GM21515 (cell line): ENCODE results near the gene FOCAD.

Source experiments
- ATAC-seq: cut with Tn5 transposase; IDR thresholded peaks from one replicate; pipeline ENCODE4 v1.9.1; 2021; ENCODE audit not compliant: unreplicated experiment

The FOCAD gene

DNA sequence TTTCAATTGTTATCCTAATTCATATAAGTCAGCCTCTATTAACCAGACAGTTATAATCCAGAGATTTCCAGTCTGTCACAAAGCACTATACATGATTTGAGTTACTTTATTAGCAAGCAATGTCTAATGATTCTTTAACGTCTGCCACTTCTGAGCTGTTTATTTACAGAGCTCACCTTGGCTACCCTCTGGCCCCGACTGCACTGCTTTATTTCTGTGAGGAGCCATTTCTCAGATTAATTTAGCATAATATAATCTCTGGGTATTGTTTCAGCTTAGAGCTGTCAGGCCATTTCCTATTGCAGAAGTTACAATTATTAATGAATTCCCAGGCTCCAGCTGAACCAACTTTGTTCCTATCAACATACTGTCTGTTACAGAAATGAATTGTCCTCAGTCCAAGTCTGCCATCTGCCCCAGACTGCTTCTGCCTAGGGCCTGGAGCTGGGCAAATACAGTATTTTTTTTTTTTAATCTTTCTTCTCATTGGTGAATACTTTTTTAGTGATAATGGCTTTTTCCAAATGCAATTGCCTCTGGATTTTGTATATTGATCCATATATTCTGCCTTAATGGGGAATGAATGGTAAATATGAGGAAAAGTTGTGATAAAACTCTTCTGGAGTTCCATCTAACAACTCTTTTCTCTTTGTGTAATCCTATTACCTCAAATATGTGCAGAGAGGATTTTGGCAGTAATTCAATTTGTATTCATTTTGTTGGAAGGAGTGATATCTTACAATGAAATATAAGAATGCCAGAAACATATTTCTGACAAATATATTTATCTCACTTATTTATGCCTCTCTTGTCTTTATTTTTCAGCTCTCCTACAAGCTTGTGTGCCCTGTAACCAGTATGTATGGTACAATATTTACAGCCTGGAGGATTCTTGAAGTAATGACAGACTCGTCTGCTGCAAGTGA lies 104.7 kb downstream of the FOCAD start:
- no peak for ATAC-seq

DNA sequence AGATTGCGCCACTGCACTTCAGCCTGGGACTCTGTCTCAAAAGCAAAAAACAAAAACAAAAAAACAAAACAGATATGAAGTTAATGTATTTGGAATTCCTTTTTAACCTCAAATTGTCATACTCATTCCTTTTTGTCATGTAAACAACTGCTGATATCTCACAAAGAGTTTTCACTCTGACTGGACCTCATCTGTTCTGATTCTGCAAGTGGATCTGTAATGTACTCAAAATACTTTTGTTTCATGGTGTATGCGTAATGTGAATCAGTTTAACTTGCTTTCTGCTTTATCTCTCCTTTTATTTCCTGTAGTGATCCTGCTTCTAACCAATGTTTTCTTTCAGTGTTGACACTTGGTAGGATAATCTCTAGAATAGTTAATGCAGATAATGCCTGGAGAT lies 106.7 kb downstream of the FOCAD start:
- ATAC-seq = no peak

DNA sequence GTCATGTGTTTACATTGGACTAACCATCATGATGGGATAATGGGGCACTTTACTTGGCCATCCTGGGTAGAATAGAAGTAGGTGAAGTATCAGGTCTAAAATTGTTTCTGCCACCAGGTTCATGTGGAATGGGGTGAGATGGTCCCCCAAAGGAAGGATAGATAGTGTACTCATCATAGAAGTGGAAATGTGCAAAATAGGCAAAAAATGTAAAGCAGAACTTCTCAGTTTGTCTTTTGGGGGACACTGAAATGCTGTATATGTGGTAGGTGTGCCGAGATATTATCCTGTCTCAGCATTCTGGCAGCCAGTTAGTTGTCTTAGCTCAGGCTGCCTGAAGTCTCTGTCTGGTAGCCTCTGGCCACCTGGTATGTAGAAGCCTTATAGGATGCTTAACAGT lies 107.6 kb downstream of the FOCAD start:
- ATAC-seq = no peak

DNA sequence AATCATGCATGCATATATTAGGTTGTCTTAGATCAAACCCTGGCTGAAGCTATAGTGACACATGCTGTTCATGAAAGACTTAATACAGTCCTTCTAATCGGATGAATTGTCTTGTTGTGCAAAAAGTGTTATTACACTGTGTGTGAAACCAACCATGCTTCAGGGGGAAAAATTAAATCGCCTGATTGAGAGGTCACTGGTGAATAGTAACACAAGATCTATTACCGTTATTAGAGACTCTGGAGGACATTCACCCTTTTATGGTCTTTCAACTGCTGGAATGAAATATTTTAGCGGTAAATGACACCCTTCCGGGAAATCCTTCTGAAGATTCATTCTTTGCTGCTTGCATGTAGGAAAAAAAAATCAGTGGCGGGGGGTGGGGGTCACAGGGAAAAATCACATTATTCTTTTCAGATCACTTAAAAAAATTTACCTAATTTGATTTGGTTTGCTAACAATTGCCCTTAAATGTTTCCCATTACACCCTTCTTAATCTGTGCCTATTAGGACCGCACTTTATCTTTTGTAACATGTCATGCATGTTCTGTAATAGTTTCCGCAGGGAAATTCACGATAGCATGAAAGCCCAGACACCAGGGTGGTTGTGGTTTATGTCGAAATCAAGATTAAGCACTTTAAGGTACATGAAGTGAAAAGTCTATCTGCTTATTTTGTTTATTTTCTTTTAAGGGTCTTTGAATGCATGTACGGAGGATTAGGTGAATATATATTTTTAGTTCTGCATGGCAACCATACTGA lies 120.6 kb downstream of the FOCAD start:
- ATAC-seq = no peak

DNA sequence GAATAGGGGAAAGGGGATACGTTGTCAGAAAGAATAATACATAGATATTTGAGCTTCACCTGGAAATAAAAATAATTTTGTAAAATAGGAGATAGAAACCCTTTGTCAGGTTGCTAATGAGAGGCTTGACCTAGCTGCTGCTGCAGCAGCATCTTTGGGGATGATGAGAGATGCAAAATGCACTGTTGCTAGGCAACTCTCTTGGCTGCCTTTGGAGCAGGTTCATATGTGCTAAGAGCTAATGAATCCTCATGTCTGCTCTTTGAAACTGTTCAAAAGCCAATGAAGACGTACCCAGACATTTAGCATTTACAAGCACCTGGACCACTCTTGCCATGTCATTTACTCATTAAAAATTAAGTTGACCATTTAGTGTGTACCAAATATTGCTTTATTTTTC lies 121.7 kb downstream of the FOCAD start:
- no peak for ATAC-seq

DNA sequence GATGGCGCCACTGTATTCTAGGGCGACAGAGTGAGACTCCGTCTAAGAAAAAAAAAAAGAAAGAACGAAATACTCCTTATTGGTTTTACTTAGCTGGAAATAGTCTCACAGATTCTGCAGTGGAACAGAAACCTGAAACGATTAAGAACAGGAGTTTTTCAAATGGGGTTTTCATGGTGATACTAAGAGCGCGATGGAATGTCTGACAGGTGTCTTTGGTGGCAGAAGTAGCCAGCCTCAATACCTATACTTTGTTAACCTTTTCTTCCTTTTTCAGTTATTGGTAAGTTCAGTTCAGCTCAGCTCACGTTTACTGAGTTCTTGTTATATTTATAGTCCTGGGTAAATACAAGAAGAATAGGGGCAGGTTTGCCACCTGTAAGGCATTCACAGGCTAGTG lies 123.9 kb downstream of the FOCAD start:
- no peak for ATAC-seq

DNA sequence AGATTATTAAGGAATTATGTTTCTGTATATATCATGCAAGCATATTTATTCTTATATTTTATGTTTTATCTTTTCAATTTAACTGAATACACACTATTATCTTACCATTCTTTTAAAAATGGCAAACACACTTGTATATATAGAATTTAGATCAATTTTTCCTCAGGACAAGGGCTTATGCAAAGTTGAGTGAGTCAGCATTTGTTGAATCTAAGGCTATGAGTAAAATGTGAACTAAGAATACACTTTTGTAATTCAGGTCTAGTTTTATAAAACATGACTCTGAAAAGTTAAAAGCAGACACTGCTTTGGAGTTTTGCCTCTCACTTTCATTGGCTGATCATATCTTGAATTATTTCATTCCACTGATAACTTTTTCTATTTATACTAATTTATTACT lies 127.8 kb downstream of the FOCAD start:
- ATAC-seq = no peak

DNA sequence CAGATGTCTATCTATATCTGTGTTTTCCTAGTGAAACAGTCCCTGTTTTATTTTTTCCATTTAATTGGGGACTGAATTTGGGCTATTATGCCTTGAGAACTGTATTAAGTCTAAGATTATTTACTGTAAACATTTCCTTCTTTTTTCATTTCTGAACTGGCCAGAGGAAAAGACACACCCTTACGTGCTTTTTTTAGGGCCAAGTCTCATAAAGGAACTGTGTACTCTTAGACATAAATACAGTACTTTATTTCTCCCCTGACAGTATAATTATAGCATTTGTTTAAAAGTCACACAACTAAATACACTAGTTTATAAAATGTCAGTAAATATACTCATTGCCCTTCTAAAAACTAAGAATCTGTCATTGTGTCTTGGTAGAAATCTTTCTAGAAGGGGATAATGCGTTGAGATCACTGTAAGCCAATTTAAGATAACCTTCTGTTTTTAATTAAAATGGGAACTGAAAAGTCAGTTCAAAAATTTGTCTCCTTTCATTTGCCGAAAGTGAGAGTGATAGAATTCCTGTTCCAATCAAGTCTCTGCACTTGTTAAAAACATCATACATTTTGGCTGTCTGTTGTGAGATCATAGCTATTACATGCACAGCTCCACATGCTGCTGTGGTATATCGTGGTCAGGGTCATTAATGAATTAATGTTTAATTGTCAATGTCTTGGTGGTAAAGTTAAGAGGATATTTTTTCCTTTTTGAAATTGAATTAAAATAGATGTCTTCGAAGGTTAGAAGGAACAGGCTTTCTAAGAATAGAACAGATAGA lies 132.1 kb downstream of the FOCAD start:
- ATAC-seq = no peak

DNA sequence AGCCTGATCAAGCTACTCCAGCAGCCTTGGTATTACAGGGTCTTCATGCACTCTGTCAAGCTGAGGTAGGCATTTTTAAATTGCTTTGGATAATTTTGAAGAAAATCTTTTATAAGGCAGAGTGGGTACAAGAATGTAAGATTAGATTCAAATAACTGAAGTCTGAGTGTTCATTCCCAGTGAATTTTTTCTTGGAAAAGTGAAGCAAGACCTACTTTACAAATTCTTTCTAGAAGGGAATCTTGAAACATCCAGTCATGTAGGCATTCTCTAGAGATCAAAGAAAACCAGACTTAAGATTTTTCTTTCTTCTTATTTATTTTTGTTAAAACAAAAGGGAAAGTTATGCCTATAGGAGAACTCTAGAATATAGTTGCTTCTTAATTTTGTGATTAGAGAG lies 139.0 kb downstream of the FOCAD start:
- no peak for ATAC-seq

DNA sequence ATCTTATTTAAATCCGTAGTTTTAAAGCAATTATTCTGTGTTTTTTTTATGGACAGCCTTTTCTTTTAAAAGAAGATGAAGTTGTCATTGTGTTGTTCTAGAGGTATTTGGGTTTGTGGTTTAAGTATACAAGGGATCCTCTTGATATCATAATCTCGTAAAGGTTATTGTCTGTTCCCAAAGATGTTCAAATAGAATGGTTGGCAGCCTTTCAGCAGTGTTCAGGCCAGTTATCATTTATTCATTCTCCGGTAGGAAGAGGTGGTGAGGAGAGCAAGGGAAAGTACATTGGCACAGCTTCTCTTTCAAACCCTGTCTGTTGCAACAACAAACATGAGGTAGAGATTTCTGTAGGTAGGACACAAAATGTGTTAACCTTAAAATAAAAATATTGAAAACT lies 147.0 kb downstream of the FOCAD start:
- no peak for ATAC-seq

DNA sequence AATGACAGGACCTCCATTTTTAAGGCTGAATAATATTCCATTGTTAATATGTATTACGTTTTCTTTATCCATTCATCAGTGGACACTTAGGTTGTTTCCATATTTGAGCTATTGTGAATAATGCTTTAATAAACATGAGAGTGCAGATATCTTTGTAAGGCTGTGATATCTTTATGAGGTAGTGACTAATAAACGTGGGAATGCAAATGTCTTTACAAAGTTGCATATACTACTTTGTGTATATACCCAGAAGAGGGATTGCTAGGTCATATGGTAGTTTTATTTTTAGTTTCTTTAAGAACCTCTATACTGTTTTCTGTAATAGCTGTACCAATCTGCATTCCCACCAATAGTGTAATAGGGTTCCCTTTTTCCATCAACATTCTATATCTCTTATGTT lies 148.7 kb downstream of the FOCAD start:
- no peak for ATAC-seq

DNA sequence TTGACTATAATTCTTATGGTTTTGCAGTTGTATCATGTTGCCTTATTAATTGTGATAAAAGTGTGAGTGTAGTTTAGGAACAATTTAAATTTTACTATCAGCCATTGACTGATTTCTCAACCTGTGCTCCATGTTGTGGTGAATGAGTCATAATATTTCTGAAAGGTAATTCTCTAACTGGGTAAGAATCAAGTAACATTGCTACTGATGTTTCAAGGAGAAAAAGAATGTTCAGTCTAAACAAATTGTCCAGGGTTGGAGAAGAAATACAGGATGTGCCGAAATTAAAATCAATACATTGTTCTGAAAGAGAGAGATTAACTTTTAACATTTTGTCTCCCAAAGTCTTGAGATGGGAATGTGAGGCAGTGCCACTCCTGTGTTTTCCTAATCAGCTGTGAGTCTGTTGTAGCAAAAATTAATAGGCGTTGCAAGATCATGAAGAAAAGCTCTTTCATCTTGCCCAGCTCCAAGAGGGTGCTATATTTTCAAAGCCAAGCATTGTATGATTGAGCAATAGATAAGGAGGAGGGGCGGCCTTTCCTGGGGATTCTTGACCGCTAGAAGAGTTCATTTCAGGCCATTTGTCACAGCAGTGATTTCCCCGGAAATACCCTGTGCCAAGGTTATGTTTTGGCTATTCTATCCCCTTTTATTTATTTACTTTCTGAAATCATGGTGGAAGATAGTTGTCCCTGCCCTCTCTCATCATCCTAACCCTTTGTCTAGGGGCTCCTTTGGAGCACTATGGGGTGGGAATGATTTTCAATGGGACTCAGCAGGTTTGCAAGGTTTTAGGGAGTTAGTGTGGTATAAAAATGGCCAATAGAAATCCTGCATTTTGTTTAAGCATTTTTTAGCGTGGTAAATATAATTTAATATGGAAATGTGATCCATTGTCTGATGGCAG lies 151.6 kb downstream of the FOCAD start:
- ATAC-seq = no peak

DNA sequence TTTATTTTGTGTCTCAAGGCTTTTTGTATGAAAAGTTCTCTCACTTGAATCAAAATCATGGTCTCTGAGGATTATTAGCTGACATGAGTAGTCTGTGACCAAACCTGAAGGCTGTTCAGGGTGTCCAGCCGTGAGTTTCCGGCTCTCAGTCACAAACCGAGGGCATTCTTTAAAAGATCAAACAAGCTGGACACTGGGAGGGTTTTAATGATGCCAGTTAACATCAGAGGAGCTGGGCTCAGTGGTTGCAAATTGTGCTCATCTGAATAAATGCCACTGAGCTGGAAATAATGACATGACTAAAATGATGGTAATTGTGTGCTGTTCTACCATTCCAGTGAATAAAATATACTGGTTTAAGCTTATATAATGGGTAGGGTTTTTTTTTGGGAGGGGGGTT lies 153.1 kb downstream of the FOCAD start:
- ATAC-seq = no peak

DNA sequence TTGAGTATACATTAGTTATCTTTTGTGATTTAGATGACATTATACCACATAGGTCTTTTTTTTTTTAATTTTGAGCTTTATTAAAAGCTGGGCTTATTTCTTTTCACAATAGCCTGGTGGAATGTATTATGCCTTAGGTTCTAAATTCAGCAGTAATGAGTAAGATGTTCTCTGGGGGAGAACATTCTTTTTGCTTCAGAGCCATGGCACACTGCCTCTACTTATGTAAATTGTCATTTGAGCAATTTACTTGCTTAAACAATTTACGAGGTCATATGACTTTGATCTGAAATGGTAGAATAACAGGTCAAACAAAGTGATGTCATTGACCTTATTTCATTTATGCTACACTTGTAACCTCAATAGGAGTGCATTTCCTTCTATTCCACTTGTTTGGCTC lies 154.2 kb downstream of the FOCAD start:
- no peak for ATAC-seq

DNA sequence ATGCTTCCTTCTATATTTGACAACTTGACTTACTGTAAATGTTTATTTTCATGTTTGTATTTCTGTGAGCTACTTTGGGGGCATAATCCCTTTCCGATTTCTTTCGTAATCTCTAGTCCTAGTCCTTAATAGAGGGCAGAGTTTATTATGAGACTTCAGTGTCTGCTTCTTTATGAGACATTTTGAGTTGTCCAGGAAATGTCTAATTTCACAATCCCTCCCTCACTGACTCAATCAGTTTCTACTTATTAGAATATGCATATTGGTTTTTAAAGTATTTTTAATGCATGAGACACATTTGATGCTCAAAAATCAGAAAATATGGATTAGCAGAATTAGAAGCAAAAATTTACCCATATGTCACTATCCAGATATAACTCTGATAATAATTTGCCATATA lies 160.9 kb downstream of the FOCAD start:
- no peak for ATAC-seq

DNA sequence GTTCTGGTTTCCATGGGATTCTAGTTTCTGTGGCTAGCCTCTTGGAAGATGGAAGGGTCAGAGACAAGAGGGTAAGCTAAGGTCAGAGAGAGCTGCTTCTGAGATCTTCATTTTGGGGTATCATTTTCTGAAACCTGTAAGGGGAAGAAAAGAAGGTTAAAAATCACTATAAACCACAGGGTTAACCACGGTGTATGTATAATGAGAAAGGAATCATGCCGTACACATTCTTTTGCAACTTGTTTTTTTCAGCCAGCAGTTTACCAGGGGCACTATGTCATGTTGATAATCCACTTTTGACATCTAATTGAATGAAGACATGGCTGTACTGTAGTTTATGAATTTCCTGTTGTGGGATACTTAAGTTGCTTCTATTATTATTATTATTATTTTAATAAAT lies 164.4 kb downstream of the FOCAD start:
- ATAC-seq = no peak

DNA sequence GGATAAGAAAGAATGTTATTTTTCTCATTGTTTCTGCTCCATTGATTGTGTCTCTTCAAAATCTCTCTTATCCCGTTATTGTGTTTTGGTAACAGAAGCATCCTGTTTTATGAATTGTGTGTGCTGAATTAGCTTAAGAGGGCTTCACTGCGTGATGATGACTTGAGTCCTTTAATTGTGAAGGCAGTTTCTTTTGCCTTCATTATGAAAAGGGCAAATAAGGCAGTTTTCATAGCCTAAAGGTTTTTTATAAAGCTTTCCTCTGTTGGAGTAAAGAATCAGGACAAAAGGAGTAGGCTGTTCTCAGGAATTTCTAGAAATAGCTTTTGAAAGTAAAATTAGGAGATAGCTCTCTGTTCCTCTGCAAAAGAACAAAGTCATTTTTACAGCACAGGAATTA lies 169.8 kb downstream of the FOCAD start:
- ATAC-seq = no peak

DNA sequence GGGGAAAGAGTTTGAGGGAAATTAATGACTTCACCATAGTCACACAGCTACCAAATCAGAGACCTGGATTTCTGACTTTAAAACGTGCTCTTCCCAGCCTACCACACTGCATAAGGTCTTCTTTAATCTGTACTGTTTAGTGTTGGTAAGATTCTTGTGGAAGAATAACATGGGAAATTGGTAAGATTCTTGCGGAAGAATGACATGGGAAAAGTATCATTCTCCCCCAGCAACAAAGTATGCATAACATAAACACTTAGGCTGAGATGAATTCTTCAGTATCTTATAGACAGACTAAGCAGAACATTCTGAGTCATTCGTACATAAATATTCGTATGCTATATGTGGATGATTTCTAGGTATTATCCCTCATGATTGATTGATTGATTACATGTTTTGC lies 170.4 kb downstream of the FOCAD start:
- no peak for ATAC-seq

DNA sequence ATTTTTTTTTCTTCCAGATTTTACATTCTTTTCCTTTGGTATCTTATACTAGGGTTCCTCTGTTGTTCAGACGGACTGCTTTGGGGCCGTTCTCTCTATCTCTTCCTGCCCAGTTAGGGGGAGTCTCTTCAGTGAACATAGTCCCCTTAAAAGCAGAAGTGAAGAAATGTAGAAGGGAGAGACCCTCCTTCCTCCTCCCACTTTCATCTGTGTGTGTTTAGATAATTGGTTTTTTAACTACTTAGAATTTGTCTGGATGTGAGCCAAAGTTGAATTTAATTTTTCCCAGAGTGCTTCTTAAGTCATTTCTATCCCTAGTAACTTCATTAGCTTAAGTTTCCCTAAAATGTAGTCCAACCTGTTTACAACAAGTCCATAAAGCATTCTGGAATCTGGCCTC lies 179.9 kb downstream of the FOCAD start:
- no peak for ATAC-seq

DNA sequence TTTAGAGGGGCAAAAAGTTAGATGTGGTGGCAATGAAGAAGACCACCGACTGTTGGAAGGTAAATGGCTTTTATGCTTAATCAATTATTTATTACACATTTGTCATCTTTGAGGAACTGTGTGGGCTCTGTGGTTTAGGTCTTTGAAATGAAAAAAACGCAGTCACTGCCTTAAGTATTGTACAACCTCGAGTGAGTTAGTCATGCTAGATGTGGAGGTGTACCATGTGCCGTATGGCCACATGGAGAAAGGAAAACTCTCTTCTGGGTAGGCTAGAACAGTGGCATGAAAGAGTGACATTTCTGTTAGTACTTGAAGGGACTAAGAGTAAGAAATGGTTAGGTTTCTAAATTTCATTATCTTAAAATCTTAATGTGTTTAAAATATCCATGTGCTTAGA lies 181.3 kb downstream of the FOCAD start:
- ATAC-seq = no peak

DNA sequence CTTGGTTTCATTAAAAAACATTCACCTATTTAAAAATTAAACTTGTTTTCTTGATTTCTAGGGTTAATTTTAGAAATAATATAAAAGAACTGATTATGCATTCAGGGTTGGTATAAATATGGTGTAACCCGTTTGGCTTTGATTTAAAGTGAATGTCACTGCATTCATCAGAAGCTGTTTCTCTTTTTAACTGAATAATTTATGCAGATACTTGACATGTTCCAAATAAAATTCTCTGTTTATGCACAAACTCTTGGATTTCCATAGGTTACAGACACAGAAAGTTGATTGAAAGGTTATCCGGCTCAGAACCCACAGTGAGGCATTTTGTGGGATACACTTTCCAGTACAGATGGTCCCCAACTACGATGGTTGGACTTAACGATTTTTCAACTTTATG lies 186.1 kb downstream of the FOCAD start:
- ATAC-seq = no peak
